Omental fat pad (tissue), 4 donors: Measurements from ENCODE around the gene ABCG8. TPM values are rescaled to one million over a fixed set of nuclear protein-coding genes. Genes with fewer than 3 reads are reported as not detected.

Experiments
- ATAC-seq: fragments of 150-250 bp; one replicate; pipeline ENCODE4 v1.9.1; 2016; ENCODE audit warnings: mild to moderate bottlenecking, moderate library complexity; ENCODE audit not compliant: low FRiP score
- DNase-seq: peaks from one replicate; pipeline ENCODE4 v3.0.0-alpha.2; 2019; ENCODE audit warnings: low spot score
- total RNA-seq, 4 donors: library from RNA; depleted of rRNA; stranded (reverse); fragments of >200 nt; gene quantifications; one replicate each; pipeline ENCODE4 v1.1.0, GENCODE V29; 2016
- TF ChIP-seq, protein P1 (sequence below), 3 donors: fragments of 450-650 bp; IDR thresholded peaks; one replicate each; pipeline ENCODE4 v1.5.1; 2016 to 2017; ENCODE audit warnings: antibody characterized with exemption in 3 of 3, mild to moderate bottlenecking in 3 of 3, moderate library complexity in 2 of 3

ABCG8 gene
- total RNA-seq, 4 donors from 2014 or later, result 0.16 TPM; not detected in 3

DNA sequence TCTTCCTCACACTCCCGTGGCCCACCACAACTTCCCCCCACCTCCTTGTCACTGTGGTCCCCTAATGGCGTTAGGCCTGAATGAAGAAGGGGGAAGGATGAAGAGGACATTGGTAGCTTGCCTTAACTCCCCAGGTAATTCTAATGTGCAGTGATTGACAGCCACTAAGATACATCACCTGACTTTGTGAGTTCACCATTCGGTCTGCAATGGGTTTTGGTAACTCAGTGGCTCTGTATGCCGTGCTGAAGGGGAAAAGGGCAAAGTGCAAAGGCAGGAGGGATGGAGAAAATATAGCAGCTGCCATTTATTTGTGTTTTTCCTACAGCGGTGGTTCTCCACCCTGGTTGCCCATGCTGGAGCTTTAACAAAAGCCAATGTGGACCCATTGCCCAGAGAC lies 42.2 kb downstream of the ABCG8 start:
- ATAC-seq (no peak), DNase-seq (no peak)
- TF ChIP-seq, protein P1, sequence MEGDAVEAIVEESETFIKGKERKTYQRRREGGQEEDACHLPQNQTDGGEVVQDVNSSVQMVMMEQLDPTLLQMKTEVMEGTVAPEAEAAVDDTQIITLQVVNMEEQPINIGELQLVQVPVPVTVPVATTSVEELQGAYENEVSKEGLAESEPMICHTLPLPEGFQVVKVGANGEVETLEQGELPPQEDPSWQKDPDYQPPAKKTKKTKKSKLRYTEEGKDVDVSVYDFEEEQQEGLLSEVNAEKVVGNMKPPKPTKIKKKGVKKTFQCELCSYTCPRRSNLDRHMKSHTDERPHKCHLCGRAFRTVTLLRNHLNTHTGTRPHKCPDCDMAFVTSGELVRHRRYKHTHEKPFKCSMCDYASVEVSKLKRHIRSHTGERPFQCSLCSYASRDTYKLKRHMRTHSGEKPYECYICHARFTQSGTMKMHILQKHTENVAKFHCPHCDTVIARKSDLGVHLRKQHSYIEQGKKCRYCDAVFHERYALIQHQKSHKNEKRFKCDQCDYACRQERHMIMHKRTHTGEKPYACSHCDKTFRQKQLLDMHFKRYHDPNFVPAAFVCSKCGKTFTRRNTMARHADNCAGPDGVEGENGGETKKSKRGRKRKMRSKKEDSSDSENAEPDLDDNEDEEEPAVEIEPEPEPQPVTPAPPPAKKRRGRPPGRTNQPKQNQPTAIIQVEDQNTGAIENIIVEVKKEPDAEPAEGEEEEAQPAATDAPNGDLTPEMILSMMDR (IDR thresholded peaks at IDR 0.05), result no peak

DNA sequence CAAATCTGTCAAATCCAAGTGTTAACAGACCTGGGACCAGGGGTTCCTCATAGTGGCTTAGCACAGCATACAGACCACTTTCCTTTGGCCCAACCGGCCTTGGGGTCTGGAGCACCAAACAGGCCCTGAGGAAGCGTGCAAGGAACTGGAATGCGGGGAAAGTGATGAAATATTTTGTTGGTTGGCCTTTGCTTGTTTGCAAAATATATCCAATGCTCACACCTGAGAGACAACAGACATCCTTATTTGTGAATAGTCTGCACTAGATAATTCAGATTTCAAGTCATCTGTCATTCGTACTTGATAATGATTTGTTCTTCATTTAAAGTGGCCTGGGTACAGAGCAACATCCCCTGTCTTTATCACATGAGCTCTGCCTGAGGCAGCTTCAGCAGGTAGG lies 43.5 kb downstream of the ABCG8 start:
- DNase-seq, result no peak
- no peak for ATAC-seq
- TF ChIP-seq, protein P1 (IDR thresholded peaks at IDR 0.05), result no peak

DNA sequence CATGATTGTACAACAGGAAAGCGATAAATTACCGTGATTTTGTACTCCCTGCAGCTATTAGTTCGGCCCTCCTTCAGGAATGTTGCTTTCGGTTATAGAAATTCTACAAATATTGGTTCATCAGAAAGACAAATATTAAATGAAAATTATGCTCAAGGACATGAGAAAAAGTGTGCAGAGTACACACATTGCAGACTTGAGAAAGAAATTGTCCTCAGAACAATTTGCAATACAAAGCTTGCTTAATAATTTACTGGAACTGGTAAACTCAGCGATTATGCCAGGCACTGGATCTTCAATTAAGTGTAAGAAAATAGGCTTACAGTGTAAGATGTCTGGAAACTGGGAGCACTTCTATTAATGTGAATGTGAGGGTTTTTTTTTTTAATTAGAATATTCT lies 45.9 kb downstream of the ABCG8 start:
- DNase-seq, result no peak
- ATAC-seq, result no peak
- TF ChIP-seq, protein P1 (IDR thresholded peaks at IDR 0.05), result no peak

DNA sequence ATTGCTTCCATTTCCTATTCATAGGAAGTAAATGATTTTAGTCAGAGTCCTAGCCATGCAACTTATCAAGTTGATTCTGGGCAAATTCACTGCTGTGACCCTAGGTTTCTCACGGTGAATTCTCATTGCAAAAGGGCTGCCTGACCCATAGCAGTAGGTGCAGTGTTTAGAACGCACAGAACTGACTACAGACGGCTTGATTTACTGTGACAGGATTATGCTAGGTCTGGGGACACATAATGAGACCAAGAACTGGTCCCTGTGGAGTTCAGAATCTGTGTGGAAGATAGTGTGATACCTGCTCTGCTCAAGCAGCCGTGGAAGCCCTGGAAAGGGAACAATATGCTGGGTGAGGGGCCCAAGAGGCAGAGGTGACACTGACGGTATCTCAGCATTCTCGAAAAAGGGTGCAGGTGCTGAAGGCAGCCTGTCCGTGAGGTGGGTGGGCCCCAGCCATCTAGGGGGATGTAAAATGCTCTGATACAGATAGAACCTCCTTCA lies 46.4 kb downstream of the ABCG8 start:
- ATAC-seq, result no peak
- DNase-seq, result no peak
- TF ChIP-seq, protein P1 (IDR thresholded peaks at IDR 0.05), result no peak

GRCh38 chr2:43887176-43887575 lies 48.4 kb downstream of the ABCG8 start:
- TF ChIP-seq, protein P1 (IDR thresholded peaks at IDR 0.05), result no peak
- DNase-seq (no peak), ATAC-seq (no peak)

GRCh38 chr2:43889416-43889815 lies 50.6 kb downstream of the ABCG8 start:
- DNase-seq (no peak), ATAC-seq (no peak)
- TF ChIP-seq, protein P1 (IDR thresholded peaks at IDR 0.05), result no peak

DNA sequence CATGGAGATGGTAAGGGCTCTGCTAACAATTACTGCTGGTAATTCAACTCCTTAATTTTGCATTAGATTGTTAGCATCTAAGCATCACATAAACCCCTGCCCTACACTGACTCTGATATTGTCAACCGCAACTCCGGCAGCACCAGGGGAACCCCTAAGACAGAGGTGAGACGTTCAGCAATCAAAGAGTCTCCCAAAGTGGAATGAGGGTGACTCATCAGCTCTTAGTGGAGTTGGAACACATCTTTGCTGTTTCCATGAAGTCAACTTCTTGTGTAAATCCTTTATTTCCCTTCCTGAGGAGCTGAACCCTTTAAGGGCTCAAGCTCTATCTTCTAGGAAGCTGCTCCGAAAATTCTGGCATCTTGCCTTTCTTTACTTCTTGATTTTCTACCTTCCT lies 52.1 kb downstream of the ABCG8 start:
- TF ChIP-seq, protein P1 (IDR thresholded peaks at IDR 0.05), result no peak
- peak; percentile 81 for ATAC-seq

More for the DNA sequence above, 52.1 kb downstream of the ABCG8 start:
- DNase-seq, result no peak
